IPS-20b (cell line): ENCODE results near the gene FMO1.

Experiments used
- H3K27ac ChIP-seq: one replicate; pipeline ENCODE4 v1.5.1; 2013; ENCODE audit warnings: low read length
- H3K27me3 ChIP-seq: 2 replicates; pipeline ENCODE4 v1.6.1; 2013; ENCODE audit warnings: mild to moderate bottlenecking, low read length, inconsistent platforms; ENCODE audit not compliant: insufficient read depth
- H3K36me3 ChIP-seq: 2 replicates; pipeline ENCODE4 v1.6.1; 2013; ENCODE audit warnings: low read depth, mild to moderate bottlenecking, inconsistent platforms, low read length, moderate library complexity; ENCODE audit not compliant: insufficient read depth
- H3K4me1 ChIP-seq: 2 replicates; pipeline ENCODE4 v1.6.1; 2013; ENCODE audit warnings: mild to moderate bottlenecking, control low read depth, inconsistent platforms, low read length, moderate library complexity; ENCODE audit not compliant: insufficient read depth
- H3K4me3 ChIP-seq: 2 replicates; pipeline ENCODE4 v1.5.1; 2013; ENCODE audit warnings: mild to moderate bottlenecking, low read length, inconsistent platforms
- H3K9ac ChIP-seq: 2 replicates; pipeline ENCODE4 v1.6.1; 2013; ENCODE audit warnings: low read depth, mild to moderate bottlenecking, inconsistent platforms, low read length, moderate library complexity
- H3K9me3 ChIP-seq: 2 replicates; pipeline ENCODE4 v1.6.1; 2013; ENCODE audit warnings: mild to moderate bottlenecking, low read depth, low read length, inconsistent platforms; ENCODE audit not compliant: insufficient read depth

The FMO1 gene

GRCh38 chr1:171245458-171246064, 2.7 kb upstream of the FMO1 start:
- Histone ChIP-seq H3K36me3 (no peaks in the 10 kb centered on the region), H3K9ac (no peak overlapping the region), H3K4me1 (no peaks in the 10 kb centered on the region), H3K9me3 (no peaks in the 10 kb centered on the region), H3K4me3 (no peak overlapping the region), H3K27me3 (peaks cover 5% of the 10 kb centered on the region; the same call in 1 of the 2 replicates), H3K27ac (no peak overlapping the region)

- Histone ChIP-seq H3K4me1 (peaks cover 5% of the 10 kb centered on the region), H3K9me3 (no peaks in the 10 kb centered on the region), H3K4me3 (no peak overlapping the region), H3K27me3 (peaks cover 12% of the 10 kb centered on the region), H3K9ac (no peak overlapping the region), H3K36me3 (no peaks in the 10 kb centered on the region), H3K27ac (no peak overlapping the region)
Observed at GRCh38 chr1:171247501-171247900, 793 bp upstream of the FMO1 start.

GRCh38 chr1:171248841-171249240, 547 bp downstream of the FMO1 start:
- no peak overlapping the region for H3K27ac ChIP-seq
- H3K36me3 ChIP-seq = no peaks in the 10 kb centered on the region
- H3K27me3 ChIP-seq = peaks cover 12% of the 10 kb centered on the region
- peaks cover 5% of the 10 kb centered on the region for H3K4me1 ChIP-seq
- no peak overlapping the region for H3K9ac ChIP-seq
- no peaks in the 10 kb centered on the region for H3K9me3 ChIP-seq
- H3K4me3 ChIP-seq = no peak overlapping the region

GRCh38 chr1:171250263-171250662, 2.0 kb downstream of the FMO1 start:
- Histone ChIP-seq H3K9me3 (no peaks in the 10 kb centered on the region), H3K9ac (no peak overlapping the region), H3K27me3 (peaks cover 12% of the 10 kb centered on the region), H3K4me3 (no peak overlapping the region), H3K36me3 (no peaks in the 10 kb centered on the region), H3K4me1 (peaks cover 8% of the 10 kb centered on the region), H3K27ac (no peak overlapping the region)

- Histone ChIP-seq H3K27me3 (peaks cover 12% of the 10 kb centered on the region), H3K4me1 (peaks cover 9% of the 10 kb centered on the region), H3K27ac (no peak overlapping the region), H3K36me3 (no peaks in the 10 kb centered on the region), H3K9ac (peak overlapping the region; percentile 66), H3K9me3 (no peaks in the 10 kb centered on the region), H3K4me3 (peak overlapping the region; percentile 76)
Observed at GRCh38 chr1:171251042-171251951, 3.0 kb downstream of the FMO1 start.

GRCh38 chr1:171251952-171252300, 3.6 kb downstream of the FMO1 start:
- H3K4me3 ChIP-seq = peak overlapping the region; percentile 76; the same call in 1 of the 2 replicates
- H3K9me3 ChIP-seq = no peaks in the 10 kb centered on the region
- peaks cover 12% of the 10 kb centered on the region for H3K27me3 ChIP-seq
- no peak overlapping the region for H3K9ac ChIP-seq
- peaks cover 9% of the 10 kb centered on the region for H3K4me1 ChIP-seq
- H3K27ac ChIP-seq = no peak overlapping the region
- no peaks in the 10 kb centered on the region for H3K36me3 ChIP-seq

- Histone ChIP-seq H3K27ac (no peak overlapping the region), H3K9me3 (no peaks in the 10 kb centered on the region), H3K4me1 (peaks cover 9% of the 10 kb centered on the region), H3K4me3 (no peak overlapping the region), H3K27me3 (peaks cover 12% of the 10 kb centered on the region), H3K9ac (no peak overlapping the region), H3K36me3 (no peaks in the 10 kb centered on the region)
Observed at GRCh38 chr1:171252482-171252881, 4.2 kb downstream of the FMO1 start.

GRCh38 chr1:171254859-171255258, 6.6 kb downstream of the FMO1 start:
- peaks cover 12% of the 10 kb centered on the region for H3K27me3 ChIP-seq
- no peak overlapping the region for H3K4me3 ChIP-seq
- no peak overlapping the region for H3K9ac ChIP-seq
- no peaks in the 10 kb centered on the region for H3K36me3 ChIP-seq
- peaks cover 25% of the 10 kb centered on the region for H3K4me1 ChIP-seq
- no peak overlapping the region for H3K27ac ChIP-seq
- H3K9me3 ChIP-seq = no peaks in the 10 kb centered on the region

- H3K27ac ChIP-seq = no peak overlapping the region
- H3K36me3 ChIP-seq = no peaks in the 10 kb centered on the region
- H3K9me3 ChIP-seq = no peaks in the 10 kb centered on the region
- no peak overlapping the region for H3K9ac ChIP-seq
- no peak overlapping the region for H3K4me3 ChIP-seq
- H3K27me3 ChIP-seq = no peaks in the 10 kb centered on the region
- peaks cover 20% of the 10 kb centered on the region for H3K4me1 ChIP-seq
Observed at GRCh38 chr1:171256940-171257606, 8.8 kb downstream of the FMO1 start.

GRCh38 chr1:171257607-171258076, 9.3 kb downstream of the FMO1 start:
- H3K27ac ChIP-seq = no peak overlapping the region
- H3K4me3 ChIP-seq = no peak overlapping the region
- no peak overlapping the region for H3K9ac ChIP-seq
- H3K27me3 ChIP-seq = no peaks in the 10 kb centered on the region
- no peaks in the 10 kb centered on the region for H3K36me3 ChIP-seq
- H3K4me1 ChIP-seq = peaks cover 20% of the 10 kb centered on the region
- no peaks in the 10 kb centered on the region for H3K9me3 ChIP-seq

GRCh38 chr1:171258429-171258828, 10.1 kb downstream of the FMO1 start:
- peak overlapping the region; percentile 9; the same call in 1 of the 2 replicates for H3K9ac ChIP-seq
- H3K4me1 ChIP-seq = peaks cover 20% of the 10 kb centered on the region
- no peaks in the 10 kb centered on the region for H3K9me3 ChIP-seq
- H3K27ac ChIP-seq = no peak overlapping the region
- H3K36me3 ChIP-seq = no peaks in the 10 kb centered on the region
- no peak overlapping the region for H3K4me3 ChIP-seq
- H3K27me3 ChIP-seq = no peaks in the 10 kb centered on the region
